ENCODE data around the gene KRTAP10-6. TPM values are rescaled to one million over a fixed set of nuclear protein-coding genes. Genes with fewer than 3 reads are reported as not detected.
"Not testable (repeated sequence)": the region's sequence is repeated elsewhere in the genome, so short reads cannot be mapped to it uniquely, and the experiment has no call there.

Gene KRTAP10-6
- total RNA-seq, 6 donors from 2014 or later, result not detected

GRCh38 chr21:44603109-44603875 is 11.0 kb upstream of the KRTAP10-6 start:
- no peak for DNase-seq

GRCh38 chr21:44602463-44602850 is 10.2 kb upstream of the KRTAP10-6 start:
- Histone ChIP-seq H3K9me3 (no peaks in the 10 kb centered on the region), H3K27ac (no peak overlapping the region), H3K27me3 (no peaks in the 10 kb centered on the region), H3K4me1 (no peaks in the 10 kb centered on the region), H3K4me3 (no peak overlapping the region), H3K36me3 (no peaks in the 10 kb centered on the region)
- TF ChIP-seq POLR2A (IDR thresholded peaks at IDR 0.05), result no peak
- TF ChIP-seq CTCF (IDR thresholded peaks at IDR 0.05), result no peak
- TF ChIP-seq EP300 (IDR thresholded peaks at IDR 0.05), result no peak
- TF ChIP-seq POLR2AphosphoS5 (IDR thresholded peaks at IDR 0.05), result no peak
- DNase-seq, result peak in 1 of 2 donors; percentile 37
- 82% methylated on average over 20 of the region's 21 CpGs; no CpG with 5 or more reads in 1 of the 2 donors for whole genome bisulfite sequencing, 2 donors
- ATAC-seq (ENCODE audit: low FRiP score in 2 of 2), result no peak

More at GRCh38 chr21:44603109-44603875, 11.0 kb upstream of the KRTAP10-6 start:
- H3K4me1 ChIP-seq, result no peaks in the 10 kb centered on the region
- H3K9me3 ChIP-seq, result no peaks in the 10 kb centered on the region
- no peaks in the 10 kb centered on the region for H3K36me3 ChIP-seq
- 59% methylated on average over 5 to 17 of the region's 17 CpGs for WGBS, 2 donors
- H3K4me3 ChIP-seq, result no peak overlapping the region
- TF ChIP-seq EP300 (IDR thresholded peaks at IDR 0.05) (no peak), CTCF (IDR thresholded peaks at IDR 0.05) (no peak), POLR2AphosphoS5 (IDR thresholded peaks at IDR 0.05) (no peak), POLR2A (IDR thresholded peaks at IDR 0.05) (no peak)
- peak in 1 of 2 donors; percentile 31 for ATAC-seq (ENCODE audit: low FRiP score in 2 of 2)
- no peak overlapping the region for H3K27ac ChIP-seq
- no peaks in the 10 kb centered on the region for H3K27me3 ChIP-seq

- DNase-seq, result peak in 1 of 2 donors; percentile 56
- H3K4me1 ChIP-seq, result no peaks in the 10 kb centered on the region
- H3K4me3 ChIP-seq, result no peak overlapping the region
- 71 to 81% methylated on average over 20 to 23 of the region's 23 CpGs for WGBS, 2 donors
- peak in 1 of 2 donors; percentile 63 for ATAC-seq (ENCODE audit: low FRiP score in 2 of 2)
- no peaks in the 10 kb centered on the region for H3K36me3 ChIP-seq
- H3K27me3 ChIP-seq, result no peaks in the 10 kb centered on the region
- H3K27ac ChIP-seq, result no peak overlapping the region
- H3K9me3 ChIP-seq, result no peaks in the 10 kb centered on the region
- no peak for TF ChIP-seq POLR2AphosphoS5 (IDR thresholded peaks at IDR 0.05)
- TF ChIP-seq CTCF (IDR thresholded peaks at IDR 0.05), result no peak
Measured at GRCh38 chr21:44601596-44602462, 9.5 kb upstream of the KRTAP10-6 start.

DNA sequence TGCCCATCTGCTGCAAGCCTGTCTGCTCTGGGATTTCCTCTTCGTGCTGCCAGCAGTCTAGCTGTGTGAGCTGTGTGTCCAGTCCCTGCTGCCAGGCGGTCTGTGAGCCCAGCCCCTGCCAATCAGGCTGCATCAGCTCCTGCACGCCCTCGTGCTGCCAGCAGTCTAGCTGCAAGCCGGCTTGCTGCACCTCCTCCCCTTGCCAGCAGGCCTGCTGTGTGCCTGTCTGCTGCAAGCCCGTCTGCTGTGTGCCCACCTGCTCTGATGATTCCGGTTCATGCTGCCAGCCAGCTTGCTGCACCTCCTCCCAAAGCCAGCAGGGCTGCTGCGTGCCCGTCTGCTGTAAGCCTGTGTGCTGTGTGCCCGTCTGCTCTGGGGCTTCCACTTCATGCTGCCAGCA is 8.8 kb upstream of the KRTAP10-6 start:
- H3K4me3 ChIP-seq; H3K27ac ChIP-seq; H3K4me1 ChIP-seq; H3K36me3 ChIP-seq; ATAC-seq (ENCODE audit: low FRiP score in 2 of 2); H3K27me3 ChIP-seq; H3K9me3 ChIP-seq: not testable (repeated sequence)
- WGBS, 2 donors, result 87% methylated on average over 7 of the region's 10 CpGs; no CpG with 5 or more reads in 1 of the 2 donors
- peak in 1 of 2 donors; percentile 59 for DNase-seq

- WGBS, 2 donors, result 73 to 75% methylated on average over 14 to 23 of the region's 23 CpGs
- not testable (repeated sequence) for H3K27ac ChIP-seq; H3K4me1 ChIP-seq; H3K36me3 ChIP-seq; H3K27me3 ChIP-seq; H3K9me3 ChIP-seq; H3K4me3 ChIP-seq; ATAC-seq (ENCODE audit: low FRiP score in 2 of 2)
- peak in 1 of 2 donors; percentile 72 for DNase-seq
Measured at GRCh38 chr21:44600118-44600978, 8.0 kb upstream of the KRTAP10-6 start, which contains the start of gene KRTAP10-7. TSS of gene KRTAP10-7 (plus strand) at chr21:44600597. CDS start at chr21:44600622, 25 bp downstream.
